ENCODE measurements around the gene C4BPA.

C4BPA gene

DNA sequence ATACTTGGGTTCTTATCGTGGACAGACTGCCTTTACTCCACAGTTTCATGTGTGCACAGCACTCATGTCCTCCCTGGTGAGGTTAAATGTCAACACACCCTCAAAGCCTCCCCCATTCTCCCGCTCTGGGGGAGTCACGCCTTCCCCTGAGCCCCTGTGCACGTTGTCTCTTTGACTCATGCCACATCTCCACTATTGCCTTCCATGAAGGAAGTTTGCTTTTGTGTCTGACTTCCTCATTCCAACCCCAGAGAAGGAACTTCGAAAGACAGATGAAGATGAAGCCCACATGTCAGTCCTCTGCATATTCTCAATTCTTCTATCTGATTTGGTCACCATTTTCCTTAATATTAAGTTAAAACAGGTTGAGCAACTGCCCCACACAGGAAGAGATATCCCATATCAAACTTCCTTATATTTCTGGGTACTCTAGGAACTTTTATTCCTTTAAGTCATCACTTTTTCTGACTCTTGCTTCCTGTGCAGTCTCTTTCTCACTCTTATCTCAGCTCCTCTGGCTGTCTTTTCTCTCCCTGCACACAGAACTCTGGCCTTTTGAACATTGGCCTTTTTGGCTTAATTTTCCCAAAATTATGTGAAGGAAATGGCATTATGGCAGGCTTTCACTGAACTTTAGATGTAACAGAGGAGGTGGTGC lies 41.5 kb downstream of the C4BPA start:
- no peak for TF ChIP-seq CREB1 (IDR thresholded peaks at IDR 0.05; ENCODE audit: low read depth)
- TF ChIP-seq TAF1 (IDR thresholded peaks at IDR 0.05; ENCODE audit: low read depth): no peak
- no peak for TF ChIP-seq ZBTB7A (IDR thresholded peaks at IDR 0.05; ENCODE audit: low read depth)
- no peak for TF ChIP-seq FOXM1 (IDR thresholded peaks at IDR 0.05; ENCODE audit: borderline replicate concordance, low read depth)
- TF ChIP-seq USF1 (IDR thresholded peaks at IDR 0.05): no peak

DNA sequence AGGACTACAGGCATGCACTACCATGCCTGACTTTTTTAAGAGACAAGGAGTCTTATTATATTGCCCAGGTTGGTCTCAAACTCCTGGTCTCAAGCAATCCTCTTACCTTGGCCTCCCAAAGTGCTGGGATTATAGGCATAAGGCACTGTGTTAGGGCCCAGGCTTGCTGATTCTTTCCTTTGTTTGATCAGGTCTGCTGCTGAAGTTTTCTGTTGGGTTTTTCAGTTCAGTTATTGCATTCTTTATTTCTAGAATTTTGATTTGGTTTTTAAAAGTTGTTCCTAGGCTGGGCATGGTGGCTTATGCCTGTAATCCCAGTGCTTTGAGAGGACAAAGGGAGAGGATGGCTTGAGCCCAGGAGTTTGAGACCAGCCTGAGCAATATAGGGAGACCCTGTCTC lies 47.9 kb downstream of the C4BPA start:
- no peak for TF ChIP-seq FOXM1 (IDR thresholded peaks at IDR 0.05; ENCODE audit: borderline replicate concordance, low read depth)
- no peak for TF ChIP-seq REST (IDR thresholded peaks at IDR 0.05; ENCODE audit: low read depth)
- TF ChIP-seq EP300 (IDR thresholded peaks at IDR 0.05; ENCODE audit: borderline replicate concordance): no peak
- TF ChIP-seq TAF1 (IDR thresholded peaks at IDR 0.05; ENCODE audit: low read depth): no peak
- TF ChIP-seq NFIC (IDR thresholded peaks at IDR 0.05): no peak
- TF ChIP-seq YY1 (IDR thresholded peaks at IDR 0.05; ENCODE audit: low read depth): no peak
- no peak for TF ChIP-seq EGR1 (IDR thresholded peaks at IDR 0.05)
- TF ChIP-seq CREB1 (IDR thresholded peaks at IDR 0.05; ENCODE audit: low read depth): no peak
- no peak for TF ChIP-seq CEBPB (IDR thresholded peaks at IDR 0.05)
- TF ChIP-seq RAD21 (IDR thresholded peaks at IDR 0.05; ENCODE audit: low read depth): no peak
- no peak for TF ChIP-seq TCF12 (IDR thresholded peaks at IDR 0.05; ENCODE audit: low read depth)
- no peak for TF ChIP-seq TEAD4 (IDR thresholded peaks at IDR 0.05)
- no peak for TF ChIP-seq ZBTB7A (IDR thresholded peaks at IDR 0.05; ENCODE audit: low read depth)
- no peak for TF ChIP-seq USF1 (IDR thresholded peaks at IDR 0.05)

DNA sequence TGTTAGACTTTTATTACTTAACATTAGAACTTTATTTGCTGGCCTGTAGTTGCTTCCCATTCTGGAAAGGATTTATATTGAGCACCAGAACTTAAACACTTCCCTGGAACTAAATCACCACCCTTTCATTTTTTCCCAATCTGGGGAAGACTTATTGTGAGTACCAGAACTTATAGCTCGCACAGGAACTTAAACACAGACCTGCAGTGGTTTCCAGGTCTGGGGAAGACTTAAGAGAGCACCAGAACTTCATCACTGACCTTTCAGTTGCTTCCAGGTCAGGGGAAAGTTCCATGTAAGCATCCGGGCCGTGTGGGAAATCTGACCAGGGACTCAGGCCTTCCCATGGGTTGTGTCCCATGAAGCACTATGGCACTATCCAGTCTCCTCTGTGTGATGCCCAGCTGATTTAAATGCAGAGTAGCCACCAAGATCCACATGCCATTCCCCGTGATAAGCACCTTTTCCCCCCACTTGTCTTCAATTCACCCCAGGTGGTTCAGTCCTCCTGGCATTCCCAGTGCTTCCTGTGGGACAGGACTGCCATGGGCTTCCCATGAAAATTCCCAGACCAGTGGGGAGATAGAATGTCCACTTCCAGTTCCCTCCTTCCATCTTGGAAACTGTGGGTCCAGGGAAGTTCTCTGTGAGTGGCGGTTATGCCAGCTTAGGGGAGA lies 48.9 kb downstream of the C4BPA start:
- TF ChIP-seq CEBPB (IDR thresholded peaks at IDR 0.05): no peak
- no peak for TF ChIP-seq TCF12 (IDR thresholded peaks at IDR 0.05; ENCODE audit: low read depth)
- TF ChIP-seq EP300 (IDR thresholded peaks at IDR 0.05; ENCODE audit: borderline replicate concordance): no peak
- TF ChIP-seq EGR1 (IDR thresholded peaks at IDR 0.05): no peak
- TF ChIP-seq REST (IDR thresholded peaks at IDR 0.05; ENCODE audit: low read depth): no peak
- TF ChIP-seq YY1 (IDR thresholded peaks at IDR 0.05; ENCODE audit: low read depth): no peak
- TF ChIP-seq TAF1 (IDR thresholded peaks at IDR 0.05; ENCODE audit: low read depth): no peak
- TF ChIP-seq TEAD4 (IDR thresholded peaks at IDR 0.05): no peak
- no peak for TF ChIP-seq FOXM1 (IDR thresholded peaks at IDR 0.05; ENCODE audit: borderline replicate concordance, low read depth)
- no peak for TF ChIP-seq CREB1 (IDR thresholded peaks at IDR 0.05; ENCODE audit: low read depth)
- no peak for TF ChIP-seq USF1 (IDR thresholded peaks at IDR 0.05)
- no peak for TF ChIP-seq RAD21 (IDR thresholded peaks at IDR 0.05; ENCODE audit: low read depth)

- TF ChIP-seq YY1 (IDR thresholded peaks at IDR 0.05; ENCODE audit: low read depth) (no peak), REST (IDR thresholded peaks at IDR 0.05; ENCODE audit: low read depth) (no peak), ZBTB7A (IDR thresholded peaks at IDR 0.05; ENCODE audit: low read depth) (no peak), EGR1 (IDR thresholded peaks at IDR 0.05) (no peak), CREB1 (IDR thresholded peaks at IDR 0.05; ENCODE audit: low read depth) (no peak), CEBPB (IDR thresholded peaks at IDR 0.05) (no peak), FOXM1 (IDR thresholded peaks at IDR 0.05; ENCODE audit: borderline replicate concordance, low read depth) (no peak), MAX (IDR thresholded peaks at IDR 0.05) (no peak), EP300 (IDR thresholded peaks at IDR 0.05; ENCODE audit: borderline replicate concordance) (no peak), TEAD4 (IDR thresholded peaks at IDR 0.05) (no peak), USF1 (IDR thresholded peaks at IDR 0.05) (no peak), TCF12 (IDR thresholded peaks at IDR 0.05; ENCODE audit: low read depth) (no peak), RAD21 (IDR thresholded peaks at IDR 0.05; ENCODE audit: low read depth) (no peak), TAF1 (IDR thresholded peaks at IDR 0.05; ENCODE audit: low read depth) (no peak), NFIC (IDR thresholded peaks at IDR 0.05) (no peak)
Observed at GRCh38 chr1:207155028-207155427, 51.0 kb downstream of the C4BPA start.

Data from Ishikawa (cell line).